IMR-90 (cell line): ENCODE results near the gene GPR84. TPM values are rescaled to one million over a fixed set of nuclear protein-coding genes. Genes with fewer than 3 reads are reported as not detected.

Experiments used
- ATAC-seq: fragments of 200-7000 bp; cut with Tn5 transposase; 2 replicates; pipeline ENCODE4 v1.9.1; 2020; ENCODE audit warnings: low read depth, mild to moderate bottlenecking, moderate library complexity
- BruUV-seq: library from RNA; stranded (reverse); fragments of 400-500 nt; replicated peaks from 2 replicates; lab custom pipeline; 2021; lab: Mats Ljungman, UMichigan
- CTCF ChIA-PET: fragments of 300-600 bp; formaldehyde crosslinking; extraction: SDS; loops from one replicate; lab custom pipeline; 2021; ENCODE audit warnings: antibody characterized with exemption; lab: Yijun Ruan, JAX
- POLR2A ChIA-PET: fragments of 300-600 bp; sonication (Branson Sonifier 250); formaldehyde crosslinking; loops from one replicate; lab custom pipeline; 2022; ENCODE audit warnings: antibody characterized with exemption; ENCODE audit not compliant: unreplicated experiment; lab: Charles Lee
- DNase-seq: peaks from one replicate; pipeline ENCODE4 v3.0.0; 2013
- H2AFZ ChIP-seq: replicated peaks from 2 replicates; pipeline ENCODE3; 2013; ENCODE audit warnings: low read length, mild to moderate bottlenecking; ENCODE audit not compliant: poor library complexity
- H2AK5ac ChIP-seq: 2 replicates; pipeline ENCODE4 v1.6.1; 2013; ENCODE audit warnings: low read depth, low read length, inconsistent platforms
- H2AK9ac ChIP-seq: replicated peaks from 2 replicates; pipeline ENCODE3; 2013; ENCODE audit warnings: mild to moderate bottlenecking, low read depth, low read length, moderate library complexity; ENCODE audit not compliant: poor library complexity
- H2BK120ac ChIP-seq: 2 replicates; pipeline ENCODE4 v1.6.1; 2013; ENCODE audit warnings: low read depth, low read length, inconsistent platforms
- H2BK15ac ChIP-seq: 3 replicates; pipeline ENCODE4 v1.6.1; 2013; ENCODE audit warnings: low read depth, low read length, inconsistent platforms
- H2BK20ac ChIP-seq: 2 replicates; pipeline ENCODE4 v1.6.1; 2013; ENCODE audit warnings: low read depth, mild to moderate bottlenecking, inconsistent platforms, low read length, moderate library complexity
- H2BK5ac ChIP-seq: 2 replicates; pipeline ENCODE4 v1.6.1; 2013; ENCODE audit warnings: mild to moderate bottlenecking, low read depth, low read length, inconsistent platforms; ENCODE audit not compliant: poor library complexity, severe bottlenecking
- H3K14ac ChIP-seq: replicated peaks from 2 replicates; pipeline ENCODE4 v1.6.1; 2013; ENCODE audit warnings: low read depth, low read length, inconsistent platforms
- H3K18ac ChIP-seq: 2 replicates; pipeline ENCODE4 v1.6.1; 2013; ENCODE audit warnings: low read depth, low read length, control low read depth
- H3K23ac ChIP-seq: 2 replicates; pipeline ENCODE4 v1.6.1; 2013; ENCODE audit warnings: low read depth, low read length, inconsistent platforms
- H3K27ac ChIP-seq: 2 replicates; pipeline ENCODE4 v1.5.1; 2013; ENCODE audit warnings: mild to moderate bottlenecking, control low read depth, low read length; ENCODE audit not compliant: insufficient read depth
- H3K27me3 ChIP-seq: 2 replicates; pipeline ENCODE4 v1.6.1; 2013; ENCODE audit warnings: low read length; ENCODE audit not compliant: control insufficient read depth, insufficient read depth
- H3K36me3 ChIP-seq: 2 replicates; pipeline ENCODE4 v1.6.1; 2013; ENCODE audit warnings: low read length, mixed read lengths; ENCODE audit not compliant: control insufficient read depth, insufficient read depth
- H3K4ac ChIP-seq: 2 replicates; pipeline ENCODE4 v1.6.1; 2013; ENCODE audit warnings: low read depth, low read length, inconsistent platforms
- H3K4me1 ChIP-seq: 2 replicates; pipeline ENCODE4 v1.6.1; 2013; ENCODE audit warnings: low read length, mixed read lengths; ENCODE audit not compliant: control insufficient read depth, insufficient read depth
- H3K4me2 ChIP-seq: 2 replicates; pipeline ENCODE4 v1.6.1; 2013; ENCODE audit warnings: low read depth, mild to moderate bottlenecking, control low read depth, low read length, moderate library complexity
- H3K4me3 ChIP-seq: 2 replicates; pipeline ENCODE4 v1.5.1; 2013; ENCODE audit warnings: low read depth, mild to moderate bottlenecking, control low read depth, low read length, moderate library complexity; ENCODE audit not compliant: insufficient read depth
- H3K56ac ChIP-seq: 2 replicates; pipeline ENCODE4 v1.6.1; 2013; ENCODE audit warnings: low read length, inconsistent platforms; ENCODE audit not compliant: insufficient read depth; ENCODE audit errors: extremely low read depth
- H3K79me1 ChIP-seq, 2 experiments: 2 replicates each; pipeline ENCODE4 v1.6.1; 2013; ENCODE audit warnings: low read length in 2 of 2, inconsistent platforms in 1 of 2, low read depth in 1 of 2
- H3K9ac ChIP-seq: 2 replicates; pipeline ENCODE4 v1.6.1; 2013; ENCODE audit warnings: low read depth, low read length, control low read depth
- H3K9me1 ChIP-seq: 2 replicates; pipeline ENCODE4 v1.6.1; 2013; ENCODE audit warnings: low read length, inconsistent platforms; ENCODE audit not compliant: insufficient read depth
- H3K9me3 ChIP-seq: 2 replicates; pipeline ENCODE4 v1.6.1; 2013; ENCODE audit warnings: low read length; ENCODE audit not compliant: control insufficient read depth, insufficient read depth
- H4K20me1 ChIP-seq: 2 replicates; pipeline ENCODE4 v1.6.1; 2013; ENCODE audit warnings: low read length, inconsistent platforms; ENCODE audit not compliant: insufficient read depth
- H4K5ac ChIP-seq: 2 replicates; pipeline ENCODE4 v1.6.1; 2013; ENCODE audit warnings: mild to moderate bottlenecking, low read depth, low read length, control low read depth
- H4K8ac ChIP-seq, 2 experiments: 2 replicates each; pipeline ENCODE4 v1.6.1; 2013; ENCODE audit warnings: low read depth in 2 of 2, low read length in 2 of 2, control low read depth in 1 of 2, inconsistent platforms in 1 of 2
- H4K91ac ChIP-seq: 2 replicates; pipeline ENCODE4 v1.6.1; 2013; ENCODE audit warnings: low read depth, low read length, inconsistent platforms; ENCODE audit not compliant: insufficient read depth
- CHD1 ChIP-seq: IDR thresholded peaks from 2 replicates; pipeline ENCODE4 v1.6.1; 2012; ENCODE audit warnings: low read depth, low read length, improper control_type of control experiment
- POLR2A ChIP-seq: IDR thresholded peaks from 2 replicates; pipeline ENCODE4 v1.6.1; 2012; ENCODE audit warnings: mild to moderate bottlenecking, low read depth, low read length
- RCOR1 ChIP-seq: IDR thresholded peaks from 2 replicates; pipeline ENCODE4 v1.6.1; 2012; ENCODE audit warnings: mild to moderate bottlenecking, low read length, improper control_type of control experiment; ENCODE audit not compliant: insufficient replicate concordance
- SMC3 ChIP-seq: fragments of 150-350 bp; IDR thresholded peaks from 2 replicates; pipeline ENCODE4 v1.6.1; 2016; ENCODE audit warnings: low read depth, mild to moderate bottlenecking, antibody characterized with exemption, low read length, moderate library complexity
- WGBS, 2 experiments: methylation state at CpG; one replicate each; pipeline versions ENCODE4 v1.1.5 to v1.1.7; 2013; ENCODE audit warnings: missing lambda C conversion rate in 2 of 2; ENCODE audit not compliant: insufficient read length in 1 of 2; ENCODE audit errors: extremely low coverage in 2 of 2; 5-methylcytosine and 5-hydroxymethylcytosine counted together
- dilution Hi-C: fragments of 300-500 bp; cut with HindIII; formaldehyde crosslinking; loops from one replicate; pipeline ENCODE4 v1.14.3; 2018; ENCODE audit warnings: low sequenced_read_pairs; ENCODE audit not compliant: unreplicated experiment
- in situ Hi-C: fragments of 300-500 bp; cut with MboI; formaldehyde crosslinking; loops from 3 replicates; pipeline ENCODE4 v1.14.3; 2019; ENCODE audit warnings: low sequenced_read_pairs, inconsistent platforms, mixed read lengths
- intact Hi-C: fragments of 100-400 bp; cut with micrococcal nuclease; formaldehyde crosslinking; loops from 2 replicates; pipeline ENCODE4 v1.10.0; 2022
- polyA plus RNA-seq, 3 experiments: library from polyadenylated mRNA; depleted of rRNA; stranded (reverse); fragments of >200 nt; gene quantifications; 2 replicates each; pipeline ENCODE4 v1.2.3, GENCODE V29; 2012; ENCODE audit warnings: low replicate concordance in 1 of 3
- total RNA-seq: library from RNA; depleted of rRNA; stranded (reverse); fragments of >200 nt; gene quantifications from 2 replicates; pipeline ENCODE4 v1.2.3, GENCODE V29; 2012

Gene GPR84
- total and polyA plus RNA-seq, 2 of the 4 experiments (the other 2 are of a cell fraction), result not detected

DNA sequence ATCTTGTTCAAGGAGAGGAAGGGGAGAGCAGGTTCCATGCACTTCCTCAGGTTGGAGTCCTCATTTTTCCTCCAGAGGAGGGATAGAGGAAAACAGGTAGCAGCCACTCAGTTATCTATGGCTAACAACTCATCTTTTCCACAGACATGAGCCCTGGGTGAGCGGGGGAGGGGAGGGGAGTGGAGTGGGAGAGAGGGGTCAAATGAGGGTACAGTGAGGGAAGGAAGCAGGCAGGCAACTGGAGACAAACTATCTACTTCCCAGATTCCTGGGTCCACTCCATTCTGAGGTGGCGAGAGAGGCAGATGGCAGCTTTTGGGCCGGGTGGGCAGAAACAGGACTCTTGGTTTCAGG is 22.8 kb upstream of the GPR84 start:
- H2AFZ ChIP-seq, result no peak overlapping the region
- no TSS peak for BruUV-seq
- H4K5ac ChIP-seq, result no peak overlapping the region
- no peak overlapping the region for H2AK9ac ChIP-seq
- no peak overlapping the region for H3K9ac ChIP-seq
- H3K14ac ChIP-seq, result no peak overlapping the region
- no peaks in the 10 kb centered on the region for H3K27me3 ChIP-seq
- 85% methylated on average over 2 of the region's 3 CpGs; no CpG with 5 or more reads in 1 of the 2 experiments for WGBS, 2 experiments
- dilution Hi-C loops (no loop called here), intact Hi-C loops (no loop called here), in situ Hi-C loops (no loop called here)
- no peak overlapping the region for H3K23ac ChIP-seq
- no peak overlapping the region for H3K56ac ChIP-seq
- no peaks in the 10 kb centered on the region for H4K20me1 ChIP-seq
- no peak overlapping the region for H2BK20ac ChIP-seq
- no peak overlapping the region for H2AK5ac ChIP-seq
- TF ChIP-seq CHD1 (no peak), SMC3 (no peak), POLR2A (no peak), RCOR1 (no peak)
- no peak overlapping the region for H3K4ac ChIP-seq
- no peak overlapping the region for H2BK120ac ChIP-seq
- peaks cover 3% of the 10 kb centered on the region; the same call in 1 of the 2 replicates for H3K36me3 ChIP-seq
- H2BK15ac ChIP-seq, result no peak overlapping the region
- no peak overlapping the region for H3K18ac ChIP-seq
- H3K4me1 ChIP-seq, result peaks cover 13% of the 10 kb centered on the region
- no peak for ATAC-seq
- POLR2A ChIA-PET, result no interaction called here
- H3K4me3 ChIP-seq, result no peak overlapping the region
- no peak overlapping the region for H4K8ac ChIP-seq
- no peak for DNase-seq
- no peak overlapping the region for H3K4me2 ChIP-seq
- H3K9me1 ChIP-seq, result no peaks in the 10 kb centered on the region; the same call in 1 of the 2 replicates
- no peaks in the 10 kb centered on the region for H3K79me1 ChIP-seq
- no peaks in the 10 kb centered on the region for H3K9me3 ChIP-seq
- no peak overlapping the region for H2BK5ac ChIP-seq
- CTCF ChIA-PET, result interaction anchor here (0.7 to 1.2 kb wide), 2 partner anchors 12 to 60 kb away, joined by 3 to 5 read pairs; no protein-coding TSS in a partner anchor
- H4K91ac ChIP-seq, result no peak overlapping the region
- no peak overlapping the region for H3K27ac ChIP-seq
